Right lobe of liver (tissue), 4 donors: ENCODE results near the gene BCLAF1.

Source experiments
- CTCF ChIP-seq, 4 donors: fragments of 200-600 bp in 3 of 4; fragments of 450-650 bp in 1 of 4; IDR thresholded peaks; one replicate each; pipeline versions ENCODE4 v1.5.1 to v1.8.0; 2016 to 2022; ENCODE audit warnings: antibody characterized with exemption in 4 of 4, mild to moderate bottlenecking in 2 of 4
- POLR2A ChIP-seq: fragments of 450-650 bp; IDR thresholded peaks from one replicate; pipeline ENCODE4 v1.6.1; 2017; ENCODE audit warnings: antibody characterized with exemption, mild to moderate bottlenecking
- donor health status: DM: no; HTN: no; CAD: no.
- donor health status: DM: no; HTN: no; CAD: no.
- donor health status: DM: no; HTN: yes; CAD: no.

GRCh38 chr6:136309171-136309570 lies 19.5 kb upstream of the BCLAF1 start:
- TF ChIP-seq CTCF (IDR thresholded peaks at IDR 0.05) (no peak), POLR2A (no peak)
